ENCODE measurements around the gene GALNT14. TPM values are rescaled to one million over a fixed set of nuclear protein-coding genes. Genes with fewer than 3 reads are reported as not detected.

GALNT14 gene
- total and polyA plus RNA-seq, 9 of the 15 experiments (the other 6 are each of a cell fraction or from before 2014, with no cell fraction given) = 0.11 TPM; not detected in 8

GRCh38 chr2:31087491-31087890 is 50.7 kb downstream of the GALNT14 start:
- in situ Hi-C loops (cut with MboI) (no loop called here), intact Hi-C loops (cut with micrococcal nuclease) (no loop called here)
- no peak overlapping the region for H3K27ac ChIP-seq (ENCODE audit: extremely low read depth, low read depth, low read length)
- H3K27me3 ChIP-seq (ENCODE audit: control insufficient read depth in 2 of 2, insufficient read depth in 2 of 2, low read length in 2 of 2) = peaks cover 3 to 11% of the 10 kb centered on the region in 2 experiments; a peak in 2 of 5 replicates
- H3K4me1 ChIP-seq (replicated peaks in 1 of 2; ENCODE audit: control insufficient read depth in 2 of 2, insufficient read depth in 2 of 2, low read length in 2 of 2) = no peaks in the 10 kb centered on the region
- no peaks in the 10 kb centered on the region for H3K9me3 ChIP-seq (replicated peaks; ENCODE audit: control insufficient read depth, insufficient read depth, low read depth, low read length)
- TF ChIP-seq NCOR1 (IDR thresholded peaks at IDR 0.05) = no peak
- TF ChIP-seq ZNF146 (CRISPR knock-in tag; IDR thresholded peaks at IDR 0.05; ENCODE audit: unreplicated experiment) = no peak
- no peak for TF ChIP-seq CREM (IDR thresholded peaks at IDR 0.05; ENCODE audit: low read depth)
- ChIA-PET POLR2A (no interaction called here), CTCF (ENCODE audit: low intra/inter-chr PET ratio) (no interaction called here)
- no peak for FAIRE-seq
- BruUV-seq (replicated peaks) = no TSS peak
- no peak for ATAC-seq
- no peak overlapping the region for H3K4me3 ChIP-seq
- no peaks in the 10 kb centered on the region for H4K20me1 ChIP-seq (replicated peaks; ENCODE audit: control insufficient read depth, insufficient read depth, low read length)
- H2AFZ ChIP-seq (ENCODE audit: low read depth, low read length) = no peak overlapping the region
- no peak for DNase-seq (ENCODE audit: extremely low read depth in 1 of 4, low spot score in 3 of 4)
- no peaks in the 10 kb centered on the region for H3K36me3 ChIP-seq (ENCODE audit: control insufficient read depth, insufficient read depth, low read length)
- no peak overlapping the region for H3K4me2 ChIP-seq (ENCODE audit: insufficient read depth, low read length)
- no peaks in the 10 kb centered on the region for H3K9me1 ChIP-seq (ENCODE audit: control insufficient read depth, insufficient read depth, low read length)
- no peak overlapping the region for H3K9ac ChIP-seq (ENCODE audit: insufficient read depth in 1 of 2, low read depth in 2 of 2, low read length in 2 of 2)
- H3K79me2 ChIP-seq (ENCODE audit: control insufficient read depth, insufficient read depth, low read length) = no peaks in the 10 kb centered on the region
- WGBS (ENCODE audit: insufficient coverage, low coverage, missing lambda C conversion rate) = 0% methylated on average over 2 of the region's 3 CpGs

GRCh38 chr2:31086590-31086989 is 51.6 kb downstream of the GALNT14 start:
- FAIRE-seq (no peak), DNase-seq (ENCODE audit: extremely low read depth in 1 of 4, low spot score in 3 of 4) (no peak), ATAC-seq (no peak)
- no TSS peak for BruUV-seq (replicated peaks)
- no peaks in the 10 kb centered on the region for H3K79me2 ChIP-seq (ENCODE audit: control insufficient read depth, insufficient read depth, low read length)
- no peak overlapping the region for H2AFZ ChIP-seq (ENCODE audit: low read depth, low read length)
- no peak overlapping the region for H3K4me3 ChIP-seq
- no peaks in the 10 kb centered on the region for H3K36me3 ChIP-seq (ENCODE audit: control insufficient read depth, insufficient read depth, low read length)
- H3K4me2 ChIP-seq (ENCODE audit: insufficient read depth, low read length) = no peak overlapping the region
- in situ Hi-C loops (cut with MboI) (no loop called here), intact Hi-C loops (cut with micrococcal nuclease) (no loop called here)
- 0% methylated on average over 4 of the region's 4 CpGs for WGBS (ENCODE audit: insufficient coverage, low coverage, missing lambda C conversion rate)
- H3K9me1 ChIP-seq (ENCODE audit: control insufficient read depth, insufficient read depth, low read length) = no peaks in the 10 kb centered on the region
- no peak overlapping the region for H3K9ac ChIP-seq (ENCODE audit: insufficient read depth in 1 of 2, low read depth in 2 of 2, low read length in 2 of 2)
- CTCF ChIA-PET (ENCODE audit: low intra/inter-chr PET ratio) = no interaction called here
- peaks cover 3 to 15% of the 10 kb centered on the region in 2 experiments; a peak in 3 of 5 replicates for H3K27me3 ChIP-seq (ENCODE audit: control insufficient read depth in 2 of 2, insufficient read depth in 2 of 2, low read length in 2 of 2)
- H3K4me1 ChIP-seq (replicated peaks in 1 of 2; ENCODE audit: control insufficient read depth in 2 of 2, insufficient read depth in 2 of 2, low read length in 2 of 2) = no peaks in the 10 kb centered on the region
- no peak overlapping the region for H3K27ac ChIP-seq (ENCODE audit: extremely low read depth, low read depth, low read length)
- POLR2A ChIA-PET = interaction anchor here (0.6 kb wide), 1 partner anchor 118 kb away, joined by 3 read pairs; no protein-coding TSS in a partner anchor
- no peaks in the 10 kb centered on the region for H3K9me3 ChIP-seq (replicated peaks; ENCODE audit: control insufficient read depth, insufficient read depth, low read depth, low read length)
- no peaks in the 10 kb centered on the region for H4K20me1 ChIP-seq (replicated peaks; ENCODE audit: control insufficient read depth, insufficient read depth, low read length)
- TF ChIP-seq GTF2F1 (IDR thresholded peaks at IDR 0.05; ENCODE audit: low read depth, low read length) (no peak), NKRF (IDR thresholded peaks at IDR 0.05; ENCODE audit: borderline replicate concordance) (no peak), ETS1 (conservative IDR thresholded peaks at IDR 0.05; ENCODE audit: control insufficient read depth, low read depth, low read length) (no peak), TCF15 (CRISPR knock-in tag; IDR thresholded peaks at IDR 0.05) (no peak), SRSF1 (IDR thresholded peaks at IDR 0.05; ENCODE audit: low read depth, low read length) (no peak), XRCC5 (IDR thresholded peaks at IDR 0.05; ENCODE audit: low read depth, low read length) (no peak), ZNF589 (CRISPR knock-in tag; IDR thresholded peaks at IDR 0.05; ENCODE audit: low read depth) (no peak), KDM1A (IDR thresholded peaks at IDR 0.05) (no peak), ZZZ3 (IDR thresholded peaks at IDR 0.05) (no peak), ILF3 (IDR thresholded peaks at IDR 0.05; ENCODE audit: borderline replicate concordance) (no peak), POLR3G (IDR thresholded peaks at IDR 0.05; ENCODE audit: extremely low read depth, insufficient read length, insufficient replicate concordance) (no peak)
